SK-N-MC (cell line): ENCODE measurements around the gene DOCK9.
"Not testable (repeated sequence)": the region's sequence is repeated elsewhere in the genome, so short reads cannot be mapped to it uniquely, and the experiment has no call there.

Experiments used
- EZH2 ChIP-seq: fragments of 200-600 bp; sonication (generic); IDR thresholded peaks from one replicate; pipeline ENCODE4 v1.6.1; 2017; ENCODE audit warnings: antibody characterized with exemption
- FOXP2 ChIP-seq: optimal IDR thresholded peaks from 2 replicates; pipeline ENCODE3; 2011; ENCODE audit warnings: mild to moderate bottlenecking, moderate library complexity; ENCODE audit not compliant: insufficient read depth; ENCODE audit errors: extremely low read length, control extremely low read depth
- POLR2AphosphoS5 ChIP-seq: IDR thresholded peaks from 2 replicates; pipeline ENCODE4 v1.6.1; 2012; ENCODE audit warnings: mild to moderate bottlenecking, low read depth, low read length, borderline replicate concordance

DNA sequence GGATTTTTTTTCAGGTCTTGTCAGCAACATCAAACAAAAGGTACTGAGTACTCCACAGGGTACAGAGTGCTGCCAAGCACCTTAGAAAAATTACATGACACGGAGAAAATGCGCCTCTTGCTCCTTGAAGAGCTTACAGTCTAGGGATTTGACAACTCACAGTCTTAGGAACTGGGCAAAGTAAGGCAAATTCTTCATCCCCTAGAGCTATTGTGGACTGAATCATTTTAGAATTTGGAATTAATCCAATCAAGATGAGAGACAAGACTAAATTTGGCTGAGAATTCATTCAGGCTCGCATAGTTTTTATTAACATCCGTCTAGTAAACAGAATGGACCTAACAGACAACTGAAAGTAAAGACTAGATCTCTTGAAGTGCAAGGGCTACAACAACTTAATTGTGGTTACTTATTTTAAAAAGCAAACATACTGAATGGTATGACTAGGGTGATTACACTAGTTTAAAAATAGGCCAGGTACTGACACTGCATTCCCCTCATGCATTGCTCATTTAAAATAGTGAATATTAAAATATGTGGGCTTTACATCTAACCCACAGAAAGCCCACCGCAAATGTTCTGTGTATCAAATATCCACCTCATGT lies 165.6 kb downstream of the DOCK9 start:
- not testable (repeated sequence) for TF ChIP-seq EZH2, POLR2AphosphoS5, FOXP2
